ENCODE data around the gene RNF217. TPM values are rescaled to one million over a fixed set of nuclear protein-coding genes. Genes with fewer than 3 reads are reported as not detected.
"Not testable (repeated sequence)": the region's sequence is repeated elsewhere in the genome, so short reads cannot be mapped to it uniquely, and the experiment has no call there.

The RNF217 gene
- total and polyA plus RNA-seq, 8 donors: 1.9 to 32.7 (median 11.2) TPM

DNA sequence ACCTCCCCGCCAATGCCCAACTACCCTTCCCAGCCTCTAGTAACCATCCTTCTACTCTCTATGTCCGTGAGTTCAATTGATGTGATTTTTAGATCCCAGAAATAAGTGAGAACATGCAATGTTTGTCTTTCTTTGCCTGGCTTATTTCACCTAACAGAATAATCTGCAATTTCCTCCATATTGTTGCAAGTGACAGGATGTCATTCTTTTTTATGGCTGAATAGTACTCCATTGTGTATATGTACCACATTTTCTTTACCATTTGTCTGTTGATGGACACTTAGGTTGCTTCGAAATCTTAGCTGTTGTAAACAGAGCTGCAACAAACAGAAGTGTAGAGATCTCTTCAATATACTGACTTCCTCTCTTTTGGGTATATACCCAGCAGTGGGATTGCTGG lies 65.0 kb downstream of the RNF217 start:
- Histone ChIP-seq H3K4me3 (no peak overlapping the region), H3K27ac (no peak overlapping the region), H3K9me3 (no peaks in the 10 kb centered on the region), H3K36me3 (peaks cover 0 to 5% (median 0%) of the 10 kb centered on the region in 4 donors), H3K4me1 (peaks cover 0 to 5% (median 5%) of the 10 kb centered on the region in 4 donors), H3K27me3 (no peaks in the 10 kb centered on the region)
- DNase-seq: no peak
- intact Hi-C loops (cut with DNase I; ENCODE audit: low total_unique reads): no loop called here
- WGBS, 5 donors: 59 to 91% (median 64%) methylated on average over 3 of the region's 3 CpGs
- TF ChIP-seq EP300 (IDR thresholded peaks at IDR 0.05) (no peak), POLR2AphosphoS5 (IDR thresholded peaks at IDR 0.05) (no peak), POLR2A (IDR thresholded peaks at IDR 0.05) (no peak)
- TF ChIP-seq, protein P1, sequence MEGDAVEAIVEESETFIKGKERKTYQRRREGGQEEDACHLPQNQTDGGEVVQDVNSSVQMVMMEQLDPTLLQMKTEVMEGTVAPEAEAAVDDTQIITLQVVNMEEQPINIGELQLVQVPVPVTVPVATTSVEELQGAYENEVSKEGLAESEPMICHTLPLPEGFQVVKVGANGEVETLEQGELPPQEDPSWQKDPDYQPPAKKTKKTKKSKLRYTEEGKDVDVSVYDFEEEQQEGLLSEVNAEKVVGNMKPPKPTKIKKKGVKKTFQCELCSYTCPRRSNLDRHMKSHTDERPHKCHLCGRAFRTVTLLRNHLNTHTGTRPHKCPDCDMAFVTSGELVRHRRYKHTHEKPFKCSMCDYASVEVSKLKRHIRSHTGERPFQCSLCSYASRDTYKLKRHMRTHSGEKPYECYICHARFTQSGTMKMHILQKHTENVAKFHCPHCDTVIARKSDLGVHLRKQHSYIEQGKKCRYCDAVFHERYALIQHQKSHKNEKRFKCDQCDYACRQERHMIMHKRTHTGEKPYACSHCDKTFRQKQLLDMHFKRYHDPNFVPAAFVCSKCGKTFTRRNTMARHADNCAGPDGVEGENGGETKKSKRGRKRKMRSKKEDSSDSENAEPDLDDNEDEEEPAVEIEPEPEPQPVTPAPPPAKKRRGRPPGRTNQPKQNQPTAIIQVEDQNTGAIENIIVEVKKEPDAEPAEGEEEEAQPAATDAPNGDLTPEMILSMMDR (IDR thresholded peaks at IDR 0.05): no peak

DNA sequence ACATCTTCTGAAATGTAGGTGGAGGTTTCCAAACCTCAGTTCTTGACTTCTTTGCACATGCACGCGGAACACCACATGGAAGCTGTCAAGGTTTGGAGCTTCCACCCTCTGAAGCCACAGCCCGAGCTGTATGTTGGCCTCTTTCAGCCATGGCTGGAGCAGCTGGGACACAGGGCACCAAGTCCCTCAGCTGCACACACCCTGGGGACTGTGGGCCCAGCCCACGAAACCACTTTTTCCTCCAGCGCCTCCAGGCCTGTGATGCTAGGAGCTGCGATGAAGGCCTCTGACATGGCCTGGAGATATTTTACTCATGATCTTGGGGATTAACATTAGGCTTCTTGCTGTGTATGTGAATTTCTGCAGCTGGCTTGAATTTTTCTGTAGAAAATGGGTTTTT lies 68.7 kb downstream of the RNF217 start:
- no peak overlapping the region for H3K4me3 ChIP-seq
- no peaks in the 10 kb centered on the region for H3K9me3 ChIP-seq
- intact Hi-C loops (cut with DNase I; ENCODE audit: low total_unique reads): no loop called here
- H3K27ac ChIP-seq: no peak overlapping the region
- H3K27me3 ChIP-seq: no peaks in the 10 kb centered on the region
- DNase-seq: no peak
- H3K4me1 ChIP-seq: no peaks in the 10 kb centered on the region
- TF ChIP-seq, protein P1 (IDR thresholded peaks at IDR 0.05): no peak
- TF ChIP-seq POLR2A (IDR thresholded peaks at IDR 0.05) (no peak), EP300 (IDR thresholded peaks at IDR 0.05) (no peak), POLR2AphosphoS5 (IDR thresholded peaks at IDR 0.05) (no peak)
- 49 to 79% (median 67%) methylated on average over 4 to 6 of the region's 6 CpGs for WGBS, 5 donors
- peaks cover 0 to 5% (median 0%) of the 10 kb centered on the region in 4 donors for H3K36me3 ChIP-seq

DNA sequence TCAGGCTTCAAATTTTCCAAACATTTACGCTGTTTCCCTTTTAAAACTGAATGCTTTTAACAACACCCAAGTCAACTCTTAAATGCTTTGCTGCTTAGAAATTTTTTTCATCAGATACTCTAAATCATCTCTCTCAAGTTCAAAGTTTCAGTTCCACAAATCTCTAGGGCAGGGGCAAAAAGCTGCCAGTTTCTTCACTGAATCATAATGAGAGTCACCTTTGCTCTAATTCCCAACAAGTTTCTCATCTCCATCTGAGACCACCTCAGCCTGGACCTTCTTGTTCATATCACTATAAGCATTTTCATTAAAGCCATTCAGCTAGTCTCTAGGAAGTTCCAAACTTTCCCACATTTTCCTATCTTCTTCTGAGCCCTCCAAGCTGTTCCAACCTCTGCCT lies 69.1 kb downstream of the RNF217 start:
- TF ChIP-seq POLR2A (IDR thresholded peaks at IDR 0.05) (no peak), EP300 (IDR thresholded peaks at IDR 0.05) (no peak), POLR2AphosphoS5 (IDR thresholded peaks at IDR 0.05) (no peak)
- TF ChIP-seq, protein P1 (IDR thresholded peaks at IDR 0.05): no peak

DNA sequence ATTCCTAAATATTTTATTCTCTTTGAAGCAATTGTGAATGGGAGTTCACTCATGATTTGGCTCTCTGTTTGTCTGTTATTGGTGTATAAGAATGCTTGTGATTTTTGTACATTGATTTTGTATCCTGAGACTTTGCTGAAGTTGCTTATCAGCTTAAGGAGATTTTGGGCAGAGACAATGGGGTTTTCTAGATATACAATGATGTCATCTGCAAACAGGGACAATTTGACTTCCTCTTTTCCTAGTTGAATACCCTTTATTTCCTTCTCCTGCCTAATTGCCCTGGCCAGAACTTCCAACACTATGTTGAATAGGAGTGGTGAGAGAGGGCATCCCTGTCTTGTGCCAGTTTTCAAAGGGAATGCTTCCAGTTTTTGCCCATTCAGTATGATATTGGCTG lies 72.7 kb downstream of the RNF217 start:
- intact Hi-C loops (cut with DNase I; ENCODE audit: low total_unique reads); DNase-seq; H3K9me3 ChIP-seq; H3K4me1 ChIP-seq; H3K4me3 ChIP-seq; H3K27ac ChIP-seq; H3K27me3 ChIP-seq; H3K36me3 ChIP-seq: not testable (repeated sequence)

More for the DNA sequence above, 69.1 kb downstream of the RNF217 start:
- DNase-seq: no peak
- no peaks in the 10 kb centered on the region for H3K4me1 ChIP-seq
- H3K4me3 ChIP-seq: no peak overlapping the region
- 91 to 100% (median 95%) methylated on average over 1 of the region's 1 CpG for WGBS, 5 donors
- H3K27me3 ChIP-seq: no peaks in the 10 kb centered on the region
- no peaks in the 10 kb centered on the region for H3K9me3 ChIP-seq
- intact Hi-C loops (cut with DNase I; ENCODE audit: low total_unique reads): no loop called here
- no peak overlapping the region for H3K27ac ChIP-seq
- H3K36me3 ChIP-seq: peaks cover 0 to 5% (median 0%) of the 10 kb centered on the region in 4 donors

DNA sequence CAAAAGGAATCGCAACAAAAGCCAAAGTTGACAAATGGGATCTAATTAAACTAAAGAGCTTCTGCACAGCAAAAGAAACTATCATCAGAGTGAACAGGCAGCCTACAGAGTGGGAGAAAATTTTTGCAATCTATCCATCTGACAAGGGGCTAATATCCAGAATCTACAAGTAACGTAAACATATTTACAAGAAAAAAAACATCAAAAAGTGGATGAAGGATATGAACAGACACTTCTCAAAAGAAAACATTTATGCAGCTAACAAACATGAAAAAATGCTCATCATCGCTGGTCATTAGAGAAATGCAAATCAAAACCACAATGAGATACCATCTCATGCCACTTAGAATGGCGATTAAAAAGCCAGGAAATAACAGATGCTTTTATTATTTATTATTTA lies 74.2 kb downstream of the RNF217 start:
- H3K27ac ChIP-seq; DNase-seq; H3K27me3 ChIP-seq; H3K4me1 ChIP-seq; H3K36me3 ChIP-seq; H3K9me3 ChIP-seq; H3K4me3 ChIP-seq; intact Hi-C loops (cut with DNase I; ENCODE audit: low total_unique reads): not testable (repeated sequence)
- 89 to 97% (median 96%) methylated on average over 4 of the region's 4 CpGs for WGBS, 5 donors
